HG02943 (cell line): Measurements from ENCODE around the gene IL3RA.
"Not testable (repeated sequence)": the region's sequence is repeated elsewhere in the genome, so short reads cannot be mapped to it uniquely, and the experiment has no call there.

ENCODE experiments used
- ATAC-seq: cut with Tn5 transposase; IDR thresholded peaks from one replicate; pipeline ENCODE4 v1.9.1; 2021; ENCODE audit warnings: mild to moderate bottlenecking, low read depth, moderate library complexity; ENCODE audit not compliant: unreplicated experiment

Gene IL3RA

DNA sequence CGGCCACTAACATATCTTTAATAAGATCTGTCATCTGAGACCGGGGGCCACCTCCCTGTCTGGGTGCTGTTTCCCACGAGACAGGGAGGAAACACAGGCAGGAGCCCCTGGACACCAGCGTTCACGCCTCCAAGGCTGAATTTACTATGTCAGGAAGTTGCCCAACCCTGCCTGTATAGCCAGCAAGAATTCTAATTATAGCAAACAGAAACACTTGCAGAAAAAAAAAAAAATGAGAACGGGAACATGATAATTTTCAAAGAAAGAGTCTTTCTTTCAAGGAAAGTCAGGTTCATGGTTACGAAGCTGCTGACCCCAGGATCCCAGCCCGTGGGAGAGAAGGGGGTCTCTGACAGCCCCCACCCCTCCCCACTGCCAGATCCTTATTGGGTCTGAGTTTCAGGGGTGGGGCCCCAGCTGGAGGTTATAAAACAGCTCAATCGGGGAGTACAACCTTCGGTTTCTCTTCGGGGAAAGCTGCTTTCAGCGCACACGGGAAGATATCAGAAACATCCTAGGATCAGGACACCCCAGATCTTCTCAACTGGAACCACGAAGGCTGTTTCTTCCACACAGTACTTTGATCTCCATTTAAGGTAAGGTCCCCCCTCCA lies at the start of gene IL3RA:
IL3RA (plus strand) TSS at position 455 of the 613 bp plus-strand sequence. CDS start 4,981 bp downstream, outside the sequence.
- no peak for ATAC-seq

DNA sequence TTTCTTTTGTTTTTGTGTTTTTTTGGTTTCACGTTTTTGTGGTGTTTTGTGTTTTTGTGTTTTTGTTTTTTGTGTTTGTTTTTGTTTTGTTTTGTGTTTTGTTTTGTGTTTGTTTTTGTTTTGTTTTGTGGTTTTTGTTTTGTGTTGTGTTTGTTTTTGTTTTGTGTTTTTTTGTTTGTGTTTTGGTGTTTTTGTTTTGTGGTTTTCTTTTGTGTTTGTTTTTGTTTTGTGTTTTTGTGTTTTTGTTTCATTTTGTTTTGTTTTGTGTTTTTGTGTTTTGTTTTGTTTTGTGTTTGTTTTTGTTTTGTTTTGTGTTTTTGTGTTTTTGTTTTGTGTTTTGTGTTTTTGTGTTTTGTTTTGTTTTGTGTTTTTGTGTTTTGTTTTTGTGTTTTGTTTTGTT lies 47.0 kb upstream of the IL3RA start:
- no peak for ATAC-seq

- no peak for ATAC-seq
Measured at GRCh38 chrX:1291110-1291740, 45.4 kb upstream of the IL3RA start.

- no peak for ATAC-seq
Measured at GRCh38 chrX:1292575-1293290, 43.9 kb upstream of the IL3RA start.

DNA sequence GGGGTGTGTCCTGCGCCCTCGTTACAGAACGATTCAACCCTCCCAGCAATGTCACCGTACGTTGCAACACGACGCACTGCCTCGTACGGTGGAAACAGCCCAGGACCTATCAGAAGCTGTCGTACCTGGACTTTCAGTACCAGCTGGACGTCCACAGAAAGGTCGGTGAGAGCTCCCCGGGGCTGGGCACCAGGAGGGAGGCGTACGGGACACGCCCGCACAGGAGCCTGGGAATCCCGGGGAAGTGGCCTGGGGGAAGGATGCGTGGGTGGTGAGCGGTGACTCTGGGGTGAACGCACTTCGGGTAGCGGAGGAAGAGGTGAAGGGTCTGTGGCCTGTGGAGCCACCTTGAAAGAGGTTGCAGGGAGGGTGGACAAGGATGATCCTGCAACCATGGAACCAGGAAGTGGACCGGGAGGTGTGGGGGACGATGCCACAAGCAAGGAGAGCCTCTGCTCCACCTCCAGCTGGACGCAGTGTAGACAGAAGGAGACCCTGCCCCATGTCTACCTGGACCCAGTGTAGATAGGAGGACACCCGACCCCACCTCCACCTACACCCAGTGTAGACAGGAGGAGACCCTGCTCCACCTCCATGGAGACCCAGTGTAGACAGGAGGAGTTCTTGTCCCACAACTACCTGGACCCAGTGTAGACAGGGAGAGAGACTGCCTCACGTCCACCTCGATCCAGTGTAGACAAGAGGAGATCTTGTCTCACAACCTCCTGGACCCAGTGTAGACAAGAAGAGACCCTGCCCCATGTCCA lies 42.1 kb upstream of the IL3RA start:
- ATAC-seq: no peak

GRCh38 chrX:1295550-1295949 lies 41.0 kb upstream of the IL3RA start:
- no peak for ATAC-seq

DNA sequence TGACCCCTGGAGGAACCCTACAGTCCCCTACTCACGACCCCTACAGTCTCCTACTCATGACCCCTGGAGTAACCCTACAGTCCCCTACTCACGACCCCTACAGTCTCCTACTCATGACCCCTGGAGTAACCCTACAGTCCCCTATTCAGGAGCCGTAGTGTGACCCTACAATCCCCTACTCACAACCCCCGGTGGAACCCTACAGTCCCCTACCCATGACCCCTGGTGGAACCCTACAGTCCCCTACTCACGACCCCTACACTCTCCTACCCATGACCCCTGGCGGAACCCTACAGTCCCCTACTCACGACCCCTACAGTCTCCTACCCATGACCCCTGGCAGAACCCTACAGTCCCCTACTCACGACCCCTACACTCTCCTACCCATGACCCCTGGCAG lies 39.0 kb upstream of the IL3RA start:
- ATAC-seq: not testable (repeated sequence)

GRCh38 chrX:1300449-1300848 lies 36.1 kb upstream of the IL3RA start:
- ATAC-seq: no peak

GRCh38 chrX:1305411-1305810 lies 31.2 kb upstream of the IL3RA start:
- ATAC-seq: no peak

GRCh38 chrX:1306909-1307625 lies 29.5 kb upstream of the IL3RA start:
- ATAC-seq: no peak

GRCh38 chrX:1307626-1308340 lies 28.8 kb upstream of the IL3RA start:
- ATAC-seq: no peak

DNA sequence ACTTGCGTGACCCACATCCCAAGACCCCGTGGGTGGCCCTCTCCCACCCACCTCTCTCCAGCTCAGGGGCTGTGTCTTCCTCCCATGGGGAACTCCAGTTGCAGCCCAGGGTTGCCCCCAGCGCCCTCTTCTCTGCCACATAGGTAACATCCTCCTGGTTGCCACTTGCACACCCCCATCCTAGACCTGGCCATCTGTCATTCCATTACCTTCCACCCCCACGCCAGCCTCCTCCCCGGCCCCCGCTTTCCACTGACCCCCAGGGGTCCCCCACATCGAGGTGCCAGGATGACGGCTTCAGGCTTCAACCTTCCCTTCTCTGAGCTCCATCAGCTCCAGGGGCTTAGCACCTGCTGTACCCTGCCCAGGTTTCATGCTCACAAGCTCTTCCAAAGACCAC lies 28.1 kb upstream of the IL3RA start:
- ATAC-seq: no peak

- not testable (repeated sequence) for ATAC-seq
Measured at GRCh38 chrX:1308917-1309316, 27.7 kb upstream of the IL3RA start.

DNA sequence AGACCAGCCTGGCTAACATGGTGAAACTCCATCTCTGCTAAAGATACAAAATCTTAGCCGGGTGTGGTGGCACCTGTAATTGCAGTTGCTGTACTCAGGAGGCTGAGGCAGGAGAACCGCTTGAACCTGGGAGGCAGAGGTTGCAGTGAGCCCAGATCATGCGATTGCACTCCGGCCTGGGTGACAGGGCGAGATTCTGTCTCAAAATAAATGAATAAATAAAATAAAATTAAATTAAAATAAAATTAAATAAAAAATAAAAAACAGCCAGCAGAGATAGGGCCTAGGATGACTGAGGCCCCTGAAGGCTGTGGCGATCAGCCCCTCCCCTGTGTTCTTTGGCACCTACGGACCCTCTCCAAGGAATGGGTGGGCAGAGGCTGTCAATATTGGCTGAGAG lies 22.8 kb upstream of the IL3RA start:
- ATAC-seq: no peak

GRCh38 chrX:1316527-1316926 lies 20.1 kb upstream of the IL3RA start:
- ATAC-seq: no peak

GRCh38 chrX:1321674-1322073 lies 14.9 kb upstream of the IL3RA start:
- no peak for ATAC-seq

GRCh38 chrX:1322393-1322792 lies 14.2 kb upstream of the IL3RA start:
- ATAC-seq: no peak

DNA sequence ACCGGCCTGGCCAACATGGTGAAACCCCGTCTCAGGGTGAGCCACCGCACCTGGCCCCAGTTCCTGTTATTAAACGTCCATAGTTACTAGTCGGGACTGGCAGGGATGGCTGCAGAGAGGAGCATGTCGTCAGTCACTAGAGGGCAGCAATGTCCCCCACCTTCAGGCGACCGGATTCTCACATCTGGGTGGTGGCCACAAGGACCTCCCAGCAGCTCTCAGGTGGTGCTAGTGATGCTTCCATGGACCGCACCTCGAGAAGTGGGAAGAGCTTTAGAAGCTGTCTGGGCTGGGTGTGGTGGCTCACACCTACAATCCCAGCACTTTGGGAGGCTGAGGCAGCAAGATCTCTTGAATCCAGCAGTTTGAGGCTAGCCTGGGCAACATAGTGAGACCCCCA lies 13.3 kb upstream of the IL3RA start:
- ATAC-seq: peak; percentile 53

DNA sequence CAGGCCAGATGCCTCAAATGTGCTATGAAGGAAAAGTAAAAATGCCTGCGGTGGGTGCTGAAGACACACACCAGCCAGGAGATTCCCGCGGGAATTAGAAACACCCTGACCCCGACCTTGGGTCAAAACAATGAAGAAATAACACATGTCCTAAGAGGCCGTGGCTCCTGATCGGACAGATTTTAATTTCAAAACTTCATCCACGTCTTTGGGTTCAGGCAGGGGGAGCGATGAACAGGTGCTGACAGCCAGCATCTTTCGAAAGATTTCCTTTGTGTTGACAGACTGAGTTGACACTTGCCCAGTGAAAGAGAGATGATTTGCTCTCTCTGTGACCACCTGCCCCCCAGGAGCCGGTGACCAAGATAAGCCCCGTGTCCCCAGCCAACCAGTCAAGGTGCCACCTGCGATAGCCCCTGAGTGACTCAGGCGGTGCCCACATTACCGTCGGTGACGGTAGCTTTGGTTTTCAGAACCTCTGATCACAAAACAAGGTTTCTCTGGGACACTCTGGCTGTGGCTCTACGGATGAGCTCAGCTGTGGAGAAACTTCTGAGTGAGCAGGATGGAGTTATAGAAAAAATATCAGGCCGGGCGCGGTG lies 11.0 kb upstream of the IL3RA start:
- no peak for ATAC-seq
